Trophoblast cell (in vitro differentiated cells and primary cell): ENCODE data around the gene CHMP3.

Source experiments
- DNase-seq, 2 donors: peaks; one replicate each; pipeline ENCODE4 v3.0.0-alpha.2; 2016
- H2AFZ ChIP-seq: 2 replicates; pipeline ENCODE4 v1.6.1; 2013; ENCODE audit warnings: low read length, moderate library complexity, mild to moderate bottlenecking; ENCODE audit not compliant: insufficient read depth, poor library complexity
- H2AK5ac ChIP-seq: 2 replicates; pipeline ENCODE4 v1.6.1; 2013; ENCODE audit warnings: mild to moderate bottlenecking, low read length
- H2BK120ac ChIP-seq: 2 replicates; pipeline ENCODE4 v1.6.1; 2013; ENCODE audit warnings: low read length, mild to moderate bottlenecking, moderate library complexity; ENCODE audit not compliant: insufficient read depth, poor library complexity
- H2BK12ac ChIP-seq: 2 replicates; pipeline ENCODE4 v1.6.1; 2013; ENCODE audit warnings: mild to moderate bottlenecking, low read length, moderate library complexity
- H2BK5ac ChIP-seq: 2 replicates; pipeline ENCODE4 v1.6.1; 2013; ENCODE audit warnings: low read length, low read depth, moderate library complexity, mild to moderate bottlenecking; ENCODE audit not compliant: poor library complexity
- H3K14ac ChIP-seq: 2 replicates; pipeline ENCODE4 v1.6.1; 2013; ENCODE audit warnings: mild to moderate bottlenecking, low read length
- H3K18ac ChIP-seq: 2 replicates; pipeline ENCODE4 v1.6.1; 2013; ENCODE audit warnings: mild to moderate bottlenecking, low read length
- H3K23ac ChIP-seq: 2 replicates; pipeline ENCODE4 v1.6.1; 2013; ENCODE audit warnings: low read length
- H3K27ac ChIP-seq: 2 replicates; pipeline ENCODE4 v1.5.1; 2013; ENCODE audit warnings: low read depth, mild to moderate bottlenecking, inconsistent platforms, low read length, moderate library complexity
- H3K27me3 ChIP-seq: 2 replicates; pipeline ENCODE4 v1.6.1; 2013; ENCODE audit warnings: inconsistent platforms, mild to moderate bottlenecking, low read length, moderate library complexity; ENCODE audit not compliant: insufficient read depth
- H3K36me3 ChIP-seq, 2 experiments: 1 replicate in 1 of 2; 2 replicates in 1 of 2; pipeline ENCODE4 v1.6.1; 2013; ENCODE audit warnings: low read length in 2 of 2, mild to moderate bottlenecking in 2 of 2, moderate library complexity in 1 of 2; ENCODE audit not compliant: insufficient read depth in 2 of 2, control insufficient read depth in 1 of 2
- H3K4ac ChIP-seq: 2 replicates; pipeline ENCODE4 v1.6.1; 2013; ENCODE audit warnings: low read depth, mild to moderate bottlenecking, low read length, moderate library complexity
- H3K4me1 ChIP-seq, 2 experiments: 1 replicate in 1 of 2; 2 replicates in 1 of 2; pipeline ENCODE4 v1.6.1; 2013; ENCODE audit warnings: low read length in 2 of 2, mild to moderate bottlenecking in 2 of 2, moderate library complexity in 1 of 2; ENCODE audit not compliant: insufficient read depth in 2 of 2, control insufficient read depth in 1 of 2
- H3K4me2 ChIP-seq: 2 replicates; pipeline ENCODE4 v1.6.1; 2013; ENCODE audit warnings: inconsistent platforms, mild to moderate bottlenecking, low read length, moderate library complexity
- H3K4me3 ChIP-seq: 2 replicates; pipeline ENCODE4 v1.5.1; 2013; ENCODE audit warnings: mild to moderate bottlenecking, low read depth, low read length, inconsistent platforms
- H3K79me1 ChIP-seq: one replicate; pipeline ENCODE4 v1.6.1; 2013; ENCODE audit warnings: low read length
- H3K79me2 ChIP-seq: 2 replicates; pipeline ENCODE4 v1.6.1; 2013; ENCODE audit warnings: low read length, mild to moderate bottlenecking; ENCODE audit not compliant: control insufficient read depth, insufficient read depth, poor library complexity
- H3K9ac ChIP-seq: 2 replicates; pipeline ENCODE4 v1.6.1; 2013; ENCODE audit warnings: mild to moderate bottlenecking, low read length
- H3K9me3 ChIP-seq: 2 replicates; pipeline ENCODE4 v1.6.1; 2013; ENCODE audit warnings: low read depth, mild to moderate bottlenecking, control low read depth, inconsistent platforms, low read length; ENCODE audit not compliant: insufficient read depth
- H4K12ac ChIP-seq: 2 replicates; pipeline ENCODE4 v1.6.1; 2013; ENCODE audit warnings: low read depth, mild to moderate bottlenecking, low read length, moderate library complexity
- H4K8ac ChIP-seq: 2 replicates; pipeline ENCODE4 v1.6.1; 2013; ENCODE audit warnings: low read depth, mild to moderate bottlenecking, low read length, moderate library complexity
- H4K91ac ChIP-seq: one replicate; pipeline ENCODE4 v1.6.1; 2013; ENCODE audit warnings: low read depth, mild to moderate bottlenecking, low read length, moderate library complexity
- WGBS: extraction: QIAGEN DNeasy Blood & Tissue Kit; methylation state at CpG from one replicate; pipeline ENCODE4 v1.1.7; 2013; ENCODE audit warnings: missing lambda C conversion rate; ENCODE audit not compliant: insufficient read length, insufficient coverage; ENCODE audit errors: extremely low coverage; 5-methylcytosine and 5-hydroxymethylcytosine counted together

The CHMP3 gene

DNA sequence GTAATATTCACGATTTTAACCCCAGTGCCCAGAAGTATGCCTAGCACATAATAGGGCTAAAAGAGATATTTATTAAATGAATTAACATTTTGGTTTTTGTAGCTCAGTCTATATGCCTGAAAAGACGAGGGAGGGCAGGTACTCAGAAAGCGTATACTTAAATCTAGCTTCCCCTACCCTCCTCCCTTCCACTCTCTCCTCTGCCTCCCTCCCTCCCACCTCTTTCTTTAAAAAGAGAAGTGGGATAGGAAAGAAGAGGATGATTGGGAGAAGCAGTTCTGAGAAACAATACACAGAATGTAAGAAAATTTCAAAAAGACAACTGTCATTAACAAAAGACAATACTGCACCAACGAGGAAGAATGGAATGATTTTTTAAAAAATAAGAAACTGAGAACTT is 39.8 kb downstream of the CHMP3 start:
- H3K4ac ChIP-seq, result no peak overlapping the region
- no peaks in the 10 kb centered on the region for H3K4me1 ChIP-seq
- H2AK5ac ChIP-seq, result no peak overlapping the region
- H3K4me3 ChIP-seq, result no peak overlapping the region
- WGBS, result no CpG with 5 or more reads among the region's 4 CpGs
- H3K27ac ChIP-seq, result no peak overlapping the region
- H2BK120ac ChIP-seq, result no peak overlapping the region
- no peak overlapping the region for H3K18ac ChIP-seq
- no peak for DNase-seq
- no peaks in the 10 kb centered on the region for H3K79me1 ChIP-seq
- no peaks in the 10 kb centered on the region for H3K27me3 ChIP-seq
- H3K4me2 ChIP-seq, result no peak overlapping the region
- no peaks in the 10 kb centered on the region for H3K9me3 ChIP-seq
- H3K79me2 ChIP-seq, result no peaks in the 10 kb centered on the region
- no peak overlapping the region for H4K12ac ChIP-seq
- no peak overlapping the region for H4K8ac ChIP-seq
- no peak overlapping the region for H3K14ac ChIP-seq
- no peak overlapping the region for H2BK5ac ChIP-seq
- peaks cover 0 to 2% of the 10 kb centered on the region in 2 experiments for H3K36me3 ChIP-seq
- H3K9ac ChIP-seq, result no peak overlapping the region
- H2BK12ac ChIP-seq, result no peak overlapping the region
- no peak overlapping the region for H2AFZ ChIP-seq
- H3K23ac ChIP-seq, result no peak overlapping the region
- H4K91ac ChIP-seq, result no peak overlapping the region

GRCh38 chr2:86522711-86523110 is 40.5 kb downstream of the CHMP3 start:
- WGBS, result no CpG with 5 or more reads among the region's 2 CpGs
- peaks cover 0 to 2% of the 10 kb centered on the region in 2 experiments for H3K36me3 ChIP-seq
- H3K14ac ChIP-seq, result no peak overlapping the region
- H2BK12ac ChIP-seq, result no peak overlapping the region
- H3K9me3 ChIP-seq, result no peaks in the 10 kb centered on the region
- H3K27ac ChIP-seq, result no peak overlapping the region
- H3K79me2 ChIP-seq, result no peaks in the 10 kb centered on the region
- H3K4me2 ChIP-seq, result no peak overlapping the region
- H3K18ac ChIP-seq, result no peak overlapping the region
- no peak overlapping the region for H3K23ac ChIP-seq
- no peaks in the 10 kb centered on the region for H3K4me1 ChIP-seq
- H3K27me3 ChIP-seq, result no peaks in the 10 kb centered on the region
- H4K91ac ChIP-seq, result no peak overlapping the region
- no peak overlapping the region for H2AFZ ChIP-seq
- DNase-seq, result peak in 1 of 2 donors; percentile 34
- no peaks in the 10 kb centered on the region for H3K79me1 ChIP-seq
- H3K4ac ChIP-seq, result no peak overlapping the region
- H4K8ac ChIP-seq, result no peak overlapping the region
- H2AK5ac ChIP-seq, result no peak overlapping the region
- H3K4me3 ChIP-seq, result no peak overlapping the region
- H2BK5ac ChIP-seq, result no peak overlapping the region
- no peak overlapping the region for H4K12ac ChIP-seq
- no peak overlapping the region for H3K9ac ChIP-seq
- no peak overlapping the region for H2BK120ac ChIP-seq

- H3K23ac ChIP-seq, result no peak overlapping the region
- no peaks in the 10 kb centered on the region for H3K27me3 ChIP-seq
- no peak for DNase-seq
- H4K91ac ChIP-seq, result no peak overlapping the region
- no CpG with 5 or more reads among the region's 1 CpG for WGBS
- no peaks in the 10 kb centered on the region for H3K36me3 ChIP-seq
- H4K12ac ChIP-seq, result no peak overlapping the region
- no peaks in the 10 kb centered on the region for H3K79me1 ChIP-seq
- no peak overlapping the region for H2AK5ac ChIP-seq
- H3K79me2 ChIP-seq, result no peaks in the 10 kb centered on the region
- no peak overlapping the region for H3K18ac ChIP-seq
- H2BK12ac ChIP-seq, result no peak overlapping the region
- no peak overlapping the region for H3K4me3 ChIP-seq
- H3K9ac ChIP-seq, result no peak overlapping the region
- H3K9me3 ChIP-seq, result no peaks in the 10 kb centered on the region
- H3K14ac ChIP-seq, result no peak overlapping the region
- no peak overlapping the region for H3K4ac ChIP-seq
- H3K4me1 ChIP-seq, result no peaks in the 10 kb centered on the region
- H2AFZ ChIP-seq, result no peak overlapping the region
- H3K27ac ChIP-seq, result no peak overlapping the region
- H4K8ac ChIP-seq, result no peak overlapping the region
- H2BK5ac ChIP-seq, result no peak overlapping the region
- no peak overlapping the region for H2BK120ac ChIP-seq
- H3K4me2 ChIP-seq, result no peak overlapping the region
Observed at GRCh38 chr2:86521922-86522321, 41.3 kb downstream of the CHMP3 start.

- Histone ChIP-seq H3K4ac (no peak overlapping the region), H3K4me3 (no peak overlapping the region), H3K18ac (no peak overlapping the region), H2BK5ac (no peak overlapping the region), H4K8ac (no peak overlapping the region), H3K27ac (no peak overlapping the region), H3K79me2 (no peaks in the 10 kb centered on the region), H3K9ac (no peak overlapping the region), H4K12ac (no peak overlapping the region), H2AFZ (no peak overlapping the region), H3K4me1 (no peaks in the 10 kb centered on the region), H2BK120ac (no peak overlapping the region), H3K79me1 (no peaks in the 10 kb centered on the region), H3K27me3 (no peaks in the 10 kb centered on the region), H2AK5ac (no peak overlapping the region), H3K9me3 (no peaks in the 10 kb centered on the region), H3K23ac (no peak overlapping the region), H3K14ac (no peak overlapping the region), H2BK12ac (no peak overlapping the region), H4K91ac (no peak overlapping the region), H3K4me2 (no peak overlapping the region), H3K36me3 (no peaks in the 10 kb centered on the region)
- DNase-seq, result no peak
- WGBS, result no CpG with 5 or more reads among the region's 1 CpG
Observed at GRCh38 chr2:86520153-86520552, 43.1 kb downstream of the CHMP3 start.
